Gastroesophageal sphincter (tissue), 4 donors: Measurements from ENCODE around the gene NCOR1. TPM values are rescaled to one million over a fixed set of nuclear protein-coding genes. Genes with fewer than 3 reads are reported as not detected.
A peak's percentile ranks its signal among the peaks of the same experiment; 100 is the strongest.

ENCODE experiments used
- ATAC-seq: fragments of 150-250 bp; one replicate; pipeline ENCODE4 v1.9.1; 2016; ENCODE audit warnings: mild to moderate bottlenecking, moderate library complexity
- H3K27ac ChIP-seq, 4 donors: fragments of 200-600 bp; sonication (generic) in 3 of 4; 1 replicate in 3 of 4; 2 replicates in 1 of 4; pipeline ENCODE4 v1.5.1; 2016 to 2019
- H3K27me3 ChIP-seq: fragments of 200-600 bp; sonication (generic); one replicate; pipeline ENCODE4 v1.5.1; 2019
- H3K36me3 ChIP-seq, 2 donors: fragments of 200-600 bp; sonication (generic); one replicate each; pipeline ENCODE4 v1.5.1; 2019; ENCODE audit warnings: control low read depth in 1 of 2
- H3K4me1 ChIP-seq, 3 donors: fragments of 200-600 bp; sonication (generic); 1 replicate in 2 of 3; 2 replicates in 1 of 3; pipeline ENCODE4 v1.5.1; 2016 to 2019; ENCODE audit warnings: control low read depth in 2 of 3
- H3K4me3 ChIP-seq, 2 donors: fragments of 200-600 bp; sonication (generic); one replicate each; pipeline ENCODE4 v1.5.1; 2019; ENCODE audit warnings: mild to moderate bottlenecking in 1 of 2, moderate library complexity in 1 of 2
- H3K9me3 ChIP-seq, 3 donors: fragments of 200-600 bp; sonication (generic); one replicate each; pipeline ENCODE4 v1.5.1; 2017 to 2019; ENCODE audit warnings: control low read depth in 2 of 3
- EP300 ChIP-seq: sonication (generic); formaldehyde crosslinking; IDR thresholded peaks from one replicate; pipeline ENCODE4 v1.6.1; 2017; ENCODE audit warnings: antibody characterized with exemption, mild to moderate bottlenecking
- POLR2A ChIP-seq, 2 donors: fragments of 450-650 bp; IDR thresholded peaks; one replicate each; pipeline ENCODE4 v1.6.1; 2017; ENCODE audit warnings: antibody characterized with exemption in 2 of 2, mild to moderate bottlenecking in 2 of 2, moderate library complexity in 1 of 2
- POLR2AphosphoS5 ChIP-seq: sonication (generic); formaldehyde crosslinking; IDR thresholded peaks from one replicate; pipeline ENCODE4 v1.6.1; 2017; ENCODE audit warnings: antibody characterized with exemption
- WGBS, 2 donors: methylation state at CpG; one replicate each; pipeline ENCODE4 v1.1.5; 2018; ENCODE audit warnings: low coverage in 1 of 2; 5-methylcytosine and 5-hydroxymethylcytosine counted together
- small RNA-seq, 4 donors: library from RNA; depleted of rRNA; stranded (forward); fragments of <200 nt; gene quantifications; one replicate each; pipeline ENCODE3, GENCODE V24; 2016
- total RNA-seq, 4 donors: library from RNA; depleted of rRNA; stranded (reverse); fragments of >200 nt; gene quantifications; one replicate each; pipeline ENCODE4 v1.1.0, GENCODE V29; 2016
- TF ChIP-seq, protein P1 (sequence below), 4 experiments: fragments of 200-600 bp in 2 of 4; fragments of 450-650 bp in 2 of 4; sonication (generic) in 1 of 4; IDR thresholded peaks; one replicate each; pipeline ENCODE4 v1.5.1; 2017 to 2019; ENCODE audit warnings: antibody characterized with exemption in 4 of 4, mild to moderate bottlenecking in 2 of 4, moderate library complexity in 2 of 4

NCOR1 gene
- total RNA-seq, 4 donors from 2014 or later: 76.3 to 160 (median 108) TPM

DNA sequence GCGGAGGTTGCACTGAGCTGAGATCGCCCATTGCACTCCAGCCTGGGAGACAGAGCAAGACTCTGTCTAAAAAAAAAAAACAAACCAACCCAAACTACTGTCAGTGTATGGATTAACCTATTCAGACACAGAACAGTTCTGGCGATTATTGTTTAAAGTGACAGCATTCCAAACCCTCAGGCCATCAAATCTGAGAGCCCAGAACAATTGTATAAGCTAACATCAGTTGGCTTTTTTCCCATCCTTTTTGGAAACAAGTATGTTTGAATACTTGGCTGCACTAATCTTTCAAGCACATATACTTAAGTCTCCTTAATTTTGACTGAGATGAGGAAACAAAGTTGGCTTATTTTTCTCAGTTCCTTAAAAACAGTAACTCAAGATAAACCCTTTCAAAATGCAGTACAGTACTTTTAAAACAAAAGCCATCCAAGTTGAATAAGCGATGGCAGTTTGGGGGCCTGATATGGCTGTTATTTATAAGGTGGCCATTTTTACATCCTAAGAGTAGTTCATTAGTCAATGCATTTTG is 217.2 kb downstream of the NCOR1 start:
- Histone ChIP-seq H3K4me1 (peaks cover 3 to 36% (median 8%) of the 10 kb centered on the region in 3 donors), H3K9me3 (peaks cover 0 to 4% (median 0%) of the 10 kb centered on the region in 3 donors), H3K27me3 (no peaks in the 10 kb centered on the region), H3K4me3 (peak overlapping the region in 1 of 2 donors; percentile 71), H3K36me3 (peaks cover 0 to 37% of the 10 kb centered on the region in 2 donors), H3K27ac (peak overlapping the region in 3 of 4 donors; percentile 93 to 98 (median 95))
- WGBS, 2 donors: 69 to 83% methylated on average over 1 to 4 of the region's 4 CpGs
- no peak for TF ChIP-seq POLR2AphosphoS5
- TF ChIP-seq, protein P1, sequence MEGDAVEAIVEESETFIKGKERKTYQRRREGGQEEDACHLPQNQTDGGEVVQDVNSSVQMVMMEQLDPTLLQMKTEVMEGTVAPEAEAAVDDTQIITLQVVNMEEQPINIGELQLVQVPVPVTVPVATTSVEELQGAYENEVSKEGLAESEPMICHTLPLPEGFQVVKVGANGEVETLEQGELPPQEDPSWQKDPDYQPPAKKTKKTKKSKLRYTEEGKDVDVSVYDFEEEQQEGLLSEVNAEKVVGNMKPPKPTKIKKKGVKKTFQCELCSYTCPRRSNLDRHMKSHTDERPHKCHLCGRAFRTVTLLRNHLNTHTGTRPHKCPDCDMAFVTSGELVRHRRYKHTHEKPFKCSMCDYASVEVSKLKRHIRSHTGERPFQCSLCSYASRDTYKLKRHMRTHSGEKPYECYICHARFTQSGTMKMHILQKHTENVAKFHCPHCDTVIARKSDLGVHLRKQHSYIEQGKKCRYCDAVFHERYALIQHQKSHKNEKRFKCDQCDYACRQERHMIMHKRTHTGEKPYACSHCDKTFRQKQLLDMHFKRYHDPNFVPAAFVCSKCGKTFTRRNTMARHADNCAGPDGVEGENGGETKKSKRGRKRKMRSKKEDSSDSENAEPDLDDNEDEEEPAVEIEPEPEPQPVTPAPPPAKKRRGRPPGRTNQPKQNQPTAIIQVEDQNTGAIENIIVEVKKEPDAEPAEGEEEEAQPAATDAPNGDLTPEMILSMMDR (IDR thresholded peaks at IDR 0.05): no peak
- TF ChIP-seq EP300: no peak
- no peak for TF ChIP-seq POLR2A (IDR thresholded peaks at IDR 0.05)
- ATAC-seq: no peak

DNA sequence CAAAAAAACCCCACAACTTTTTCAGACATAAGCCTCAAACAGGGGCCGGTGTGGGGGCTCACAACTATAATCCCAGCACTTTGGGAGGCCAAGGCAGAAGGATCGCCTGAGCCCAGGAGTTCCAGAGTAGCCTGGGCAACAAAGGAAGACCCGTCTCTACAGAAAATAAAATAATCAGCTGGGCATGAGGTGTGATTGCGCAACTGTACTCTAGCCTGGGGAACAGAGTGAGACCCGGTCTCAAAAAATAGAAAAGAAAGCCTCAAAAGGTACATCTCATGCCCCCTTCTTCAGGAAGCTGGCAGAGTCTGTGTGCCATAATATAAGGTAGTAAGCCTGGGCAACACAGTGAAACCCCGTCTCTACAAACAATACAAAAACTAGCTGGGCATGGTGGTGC is 219.0 kb downstream of the NCOR1 start:
- Histone ChIP-seq H3K4me3 (no peak overlapping the region), H3K27ac (no peak overlapping the region), H3K4me1 (peaks cover 3 to 30% (median 8%) of the 10 kb centered on the region in 3 donors), H3K36me3 (peaks cover 0 to 36% of the 10 kb centered on the region in 2 donors), H3K9me3 (no peaks in the 10 kb centered on the region), H3K27me3 (no peaks in the 10 kb centered on the region)
- 75 to 100% methylated on average over 3 to 5 of the region's 6 CpGs for WGBS, 2 donors
- no peak for ATAC-seq
- TF ChIP-seq, protein P1 (IDR thresholded peaks at IDR 0.05): no peak
- no peak for TF ChIP-seq POLR2AphosphoS5

DNA sequence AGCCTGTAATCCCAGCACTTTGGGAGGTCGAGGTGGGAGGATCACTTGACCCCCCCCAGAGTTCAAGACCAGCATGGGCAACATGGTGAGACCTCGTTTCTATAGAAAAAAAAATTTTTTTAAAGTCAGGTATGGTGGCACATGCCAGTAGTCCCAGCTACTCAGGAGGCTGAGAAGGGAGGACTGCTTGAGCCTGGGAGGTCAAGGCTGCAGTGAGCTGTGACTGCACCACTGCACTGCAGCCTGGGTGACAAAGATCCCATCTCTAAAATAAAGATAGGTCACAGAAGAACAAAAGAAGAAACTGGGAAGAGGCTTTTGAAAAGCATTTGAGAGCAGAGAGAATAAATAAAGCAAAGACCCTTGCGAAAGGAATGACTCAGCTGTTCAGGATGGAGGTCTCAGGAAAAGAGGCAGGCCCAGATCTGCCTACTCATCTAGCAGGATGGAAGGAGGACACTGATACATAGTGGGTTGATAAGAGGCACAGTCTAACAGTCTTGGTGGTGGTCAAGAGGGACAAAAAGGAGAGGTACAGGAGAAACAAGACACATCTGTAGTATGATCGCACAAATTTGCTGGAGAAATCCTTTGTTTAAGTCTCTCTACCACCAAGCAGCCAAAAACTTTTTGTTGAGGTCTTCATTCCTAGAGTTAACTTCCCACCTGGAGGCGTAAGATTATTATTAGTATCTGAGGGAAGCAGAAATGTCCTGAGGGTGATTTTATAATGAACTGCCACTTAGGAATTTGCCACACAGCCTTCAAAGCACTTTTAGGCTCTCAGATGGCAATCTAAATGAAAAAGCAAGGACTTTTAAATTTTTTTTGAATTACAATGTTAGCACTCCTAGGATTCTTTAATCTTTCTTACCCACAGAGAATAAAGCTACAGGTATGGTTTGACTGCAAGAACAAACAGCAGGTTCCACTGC is 233.4 kb downstream of the NCOR1 start:
- no peak overlapping the region for H3K4me3 ChIP-seq
- H3K27me3 ChIP-seq: no peaks in the 10 kb centered on the region
- TF ChIP-seq POLR2AphosphoS5: no peak
- TF ChIP-seq, protein P1 (IDR thresholded peaks at IDR 0.05): no peak
- TF ChIP-seq EP300: no peak
- no peak for TF ChIP-seq POLR2A (IDR thresholded peaks at IDR 0.05)
- no peaks in the 10 kb centered on the region for H3K9me3 ChIP-seq
- H3K27ac ChIP-seq: no peak overlapping the region
- H3K4me1 ChIP-seq: no peaks in the 10 kb centered on the region
- peaks cover 0 to 89% of the 10 kb centered on the region in 2 donors for H3K36me3 ChIP-seq
- no peak for ATAC-seq
- 86 to 93% methylated on average over 3 to 5 of the region's 5 CpGs for WGBS, 2 donors

DNA sequence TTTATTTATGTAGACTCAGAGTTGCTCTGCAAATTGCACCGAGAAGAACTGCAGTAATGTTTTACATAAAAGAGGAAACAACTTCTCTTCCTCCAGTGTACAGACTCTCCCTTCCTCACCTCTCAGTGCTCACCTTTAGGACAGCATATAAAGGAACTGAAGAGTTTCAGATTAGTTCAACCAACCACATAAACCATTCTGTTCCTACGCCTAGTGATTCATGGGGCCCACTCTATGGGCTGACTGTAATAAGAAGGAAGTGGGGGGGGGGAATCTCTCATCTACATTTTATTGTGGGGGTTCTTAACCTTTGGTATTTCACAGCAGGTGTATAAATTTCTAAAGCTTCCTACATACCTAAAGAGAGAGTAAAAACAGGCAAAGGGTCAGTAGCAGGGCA is 234.1 kb downstream of the NCOR1 start:
- Histone ChIP-seq H3K4me3 (no peak overlapping the region), H3K9me3 (no peaks in the 10 kb centered on the region), H3K4me1 (no peaks in the 10 kb centered on the region), H3K27ac (no peak overlapping the region), H3K27me3 (no peaks in the 10 kb centered on the region), H3K36me3 (peaks cover 0 to 89% of the 10 kb centered on the region in 2 donors)
- no peak for TF ChIP-seq POLR2AphosphoS5
- no peak for ATAC-seq
- 40 to 50% methylated on average over 1 to 2 of the region's 2 CpGs for WGBS, 2 donors

Small RNA genes within 50 kb of the gene (small RNA-seq; reads per million reads assigned to genes)
- 0 reads per million in 4 donors for gene RNU6-314P
- gene RNU6-862P: 0 reads per million in 4 donors

Other genes with a start within 250 kb of the NCOR1 start
- gene ZSWIM7, start 215.8 kb downstream of the NCOR1 start, total RNA-seq: 10 to 100 TPM; 12.1 to 32.4 (median 13.6) TPM
- 10 to 100 TPM; 22.1 to 57.1 (median 40.0) TPM for gene TTC19, start 215.7 kb downstream of the NCOR1 start, total RNA-seq
- gene PIGL, start 1.7 kb upstream of the NCOR1 start, total RNA-seq: 10 to 100 TPM in 3 of 4 donors, 1 to 10 TPM in 1; 5.6 to 73.0 (median 29.6) TPM
- 10 to 100 TPM in 2 of 4 donors, 1 to 10 TPM in 2; 7.3 to 16.4 (median 10.3) TPM for gene CENPV, start 137.9 kb upstream of the NCOR1 start, total RNA-seq
- gene UBB, start 165.6 kb upstream of the NCOR1 start, total RNA-seq: 100 to 1,000 TPM; 697 to 982 (median 790) TPM
- 10 to 100 TPM in 3 of 4 donors, 1 to 10 TPM in 1; 6.5 to 15.5 (median 11.6) TPM for gene TRPV2, start 200.0 kb upstream of the NCOR1 start, total RNA-seq